Germinal center (tissue), 1 donor: ENCODE data around the gene NRBF2.
"Not testable (repeated sequence)": the region's sequence is repeated elsewhere in the genome, so short reads cannot be mapped to it uniquely, and the experiment has no call there.

Experiments
- DNase-seq: peaks from one replicate; pipeline ENCODE4 v3.0.0; 2012; ENCODE audit warnings: mixed read lengths, low spot score

The NRBF2 gene

GRCh38 chr10:63119041-63119440 lies 14.1 kb upstream of the NRBF2 start:
- DNase-seq: no peak

- DNase-seq: no peak
These were observed 12.6 kb upstream of the NRBF2 start for GRCh38 chr10:63120554-63120953.

GRCh38 chr10:63123727-63124362 lies 9.3 kb upstream of the NRBF2 start:
- no peak for DNase-seq

GRCh38 chr10:63125459-63125858 lies 7.7 kb upstream of the NRBF2 start:
- no peak for DNase-seq

GRCh38 chr10:63128443-63128842 lies 4.7 kb upstream of the NRBF2 start:
- no peak for DNase-seq

- no peak for DNase-seq
These were observed 3.2 kb upstream of the NRBF2 start for GRCh38 chr10:63129888-63130287.

GRCh38 chr10:63132651-63133055 lies 475 bp upstream of the NRBF2 start:
- DNase-seq: no peak

GRCh38 chr10:63133821-63134557 lies 861 bp downstream of the NRBF2 start:
- no peak for DNase-seq

- DNase-seq: no peak
These were observed 4.2 kb downstream of the NRBF2 start for GRCh38 chr10:63137306-63137705.

- DNase-seq: no peak
These were observed 6.9 kb downstream of the NRBF2 start for GRCh38 chr10:63140077-63140476.

- no peak for DNase-seq
These were observed 9.0 kb downstream of the NRBF2 start for GRCh38 chr10:63142136-63142535.

GRCh38 chr10:63143987-63144386 lies 10.9 kb downstream of the NRBF2 start:
- no peak for DNase-seq

- DNase-seq: no peak
These were observed 12.7 kb downstream of the NRBF2 start for GRCh38 chr10:63145782-63146181.

GRCh38 chr10:63146503-63146902 lies 13.4 kb downstream of the NRBF2 start:
- no peak for DNase-seq

GRCh38 chr10:63150745-63151144 lies 17.6 kb downstream of the NRBF2 start:
- DNase-seq: no peak

GRCh38 chr10:63153868-63154545 lies 20.9 kb downstream of the NRBF2 start:
- not testable (repeated sequence) for DNase-seq

- no peak for DNase-seq
These were observed 21.6 kb downstream of the NRBF2 start for GRCh38 chr10:63154546-63155387.

- DNase-seq: no peak
These were observed 22.4 kb downstream of the NRBF2 start for GRCh38 chr10:63155388-63156020.

- no peak for DNase-seq
These were observed 23.1 kb downstream of the NRBF2 start for GRCh38 chr10:63156236-63156635.

- DNase-seq: peak; percentile 68
These were observed 24.9 kb downstream of the NRBF2 start for GRCh38 chr10:63157845-63158624.

- no peak for DNase-seq
These were observed 28.5 kb downstream of the NRBF2 start for GRCh38 chr10:63161592-63161991.
